MM.1S (cell line): ENCODE data around the gene AQP5.

ENCODE experiments used
- CTCF ChIP-seq: fragments of 300-600 bp; sonication (generic); IDR thresholded peaks from 2 replicates; pipeline ENCODE4 v1.5.1; 2016; ENCODE audit warnings: antibody characterized with exemption, low read length, mixed read lengths
- EZH2 ChIP-seq: fragments of 300-600 bp; sonication (generic); optimal IDR thresholded peaks from 2 replicates; pipeline ENCODE3; 2017; ENCODE audit warnings: low read depth, mild to moderate bottlenecking, antibody characterized with exemption, low read length, mixed read lengths
- EZH2phosphoT487 ChIP-seq: fragments of 300-600 bp; sonication (generic); IDR thresholded peaks from 2 replicates; pipeline ENCODE4 v1.6.1; 2018; ENCODE audit warnings: antibody characterized with exemption, low read length

DNA sequence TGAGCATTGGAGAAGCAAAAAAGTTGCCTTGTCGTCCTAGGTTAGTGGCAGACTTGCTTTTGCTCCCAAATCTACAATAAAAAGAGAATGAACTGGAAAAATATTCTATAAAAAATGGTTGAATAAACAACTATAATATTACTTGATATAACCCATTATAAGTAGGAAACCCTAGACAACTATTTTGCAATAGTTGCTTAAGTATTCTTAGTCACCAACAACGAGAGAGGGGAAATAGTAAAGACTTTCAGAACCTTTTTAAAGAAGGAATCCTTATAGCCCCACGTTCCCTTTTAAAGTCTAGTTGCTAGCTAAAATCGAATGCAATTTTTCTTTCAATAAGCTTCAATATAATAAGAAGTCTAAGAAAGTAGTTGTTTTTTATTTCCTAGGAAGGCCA is 28.6 kb downstream of the AQP5 start:
- TF ChIP-seq CTCF = no peak
- no peak for TF ChIP-seq EZH2
- TF ChIP-seq EZH2phosphoT487 = no peak
